HepG2 (cell line): ENCODE results near the gene MAP1LC3A. TPM values are rescaled to one million over a fixed set of nuclear protein-coding genes. Genes with fewer than 3 reads are reported as not detected.
A peak's percentile ranks its signal among the peaks of the same experiment; 100 is the strongest.

ENCODE experiments used
- ATAC-seq: fragments of 200-7000 bp; cut with Tn5 transposase; 3 replicates; pipeline ENCODE4 v1.9.1; 2020; ENCODE audit warnings: mild to moderate bottlenecking, moderate library complexity
- BruUV-seq: library from RNA; stranded (reverse); fragments of 400-500 nt; replicated peaks from 2 replicates; lab custom pipeline; 2021; lab: Mats Ljungman, UMichigan
- CTCF ChIA-PET: fragments of 300-600 bp; formaldehyde crosslinking; extraction: SDS; loops from one replicate; lab custom pipeline; 2021; ENCODE audit warnings: low total read pairs, inconsistent platforms, low intra/inter-chr PET ratio; lab: Yijun Ruan, JAX
- POLR2A ChIA-PET: fragments of 350-600 bp; sonication (Branson Sonifier 250); formaldehyde crosslinking; loops from one replicate; lab custom pipeline; 2020; ENCODE audit warnings: antibody characterized with exemption, inconsistent platforms; lab: Yijun Ruan, JAX
- DNase-seq: peaks from one replicate; pipeline ENCODE4 v3.0.0-alpha.2; 2015; ENCODE audit warnings: low spot score
- FAIRE-seq: peaks from 3 replicates; lab custom pipeline; 2011; peaks lifted over from hg19 to GRCh38; lab: Jason Lieb, UNC
- H2AFZ ChIP-seq: one replicate; pipeline ENCODE4 v1.6.1; 2011; ENCODE audit warnings: low read length, inconsistent platforms
- H3K27ac ChIP-seq: fragments of 300-600 bp; 3 replicates; pipeline ENCODE4 v1.8.0; 2011; ENCODE audit warnings: mixed run types, mild to moderate bottlenecking, mixed read lengths, low read length, inconsistent platforms; ENCODE audit not compliant: insufficient read depth; ENCODE audit errors: extremely low read length
- H3K27me3 ChIP-seq, 2 experiments: fragments of 200-600 bp in 1 of 2; 2 replicates in 1 of 2; 3 replicates in 1 of 2; pipeline versions ENCODE4 v1.6.0 to v1.8.0; 2011; ENCODE audit warnings: low read length in 2 of 2, mild to moderate bottlenecking in 2 of 2, moderate library complexity in 2 of 2, inconsistent platforms in 1 of 2; ENCODE audit not compliant: insufficient read depth in 2 of 2, control insufficient read depth in 1 of 2
- H3K36me3 ChIP-seq, 2 experiments: fragments of 200-600 bp in 1 of 2; replicated peaks in 1 of 2; 2 replicates in 1 of 2; 3 replicates in 1 of 2; pipeline versions ENCODE4 v1.5.1 to v1.8.0; 2011; ENCODE audit warnings: low read length in 2 of 2, inconsistent platforms in 1 of 2; ENCODE audit not compliant: insufficient read depth in 2 of 2, control insufficient read depth in 1 of 2
- H3K4me1 ChIP-seq: 2 replicates; pipeline ENCODE4 v1.5.1; 2012; ENCODE audit warnings: low read length, inconsistent platforms; ENCODE audit not compliant: insufficient read depth
- H3K4me2 ChIP-seq: 2 replicates; pipeline ENCODE4 v1.6.0; 2011; ENCODE audit warnings: low read depth, low read length, inconsistent platforms
- H3K4me3 ChIP-seq, 3 experiments: fragments of 200-600 bp in 1 of 3; sonication (generic), shearing (Covaris generic) in 1 of 3; replicated peaks in 1 of 3; 2 replicates each; pipeline ENCODE4 v1.5.1; 2011 to 2016; ENCODE audit warnings: low read length in 3 of 3, inconsistent platforms in 2 of 3, low read depth in 2 of 3, mild to moderate bottlenecking in 2 of 3, control low read depth in 1 of 3, mixed read lengths in 1 of 3; ENCODE audit not compliant: insufficient read depth in 1 of 3
- H3K79me2 ChIP-seq: one replicate; pipeline ENCODE4 v1.6.1; 2011; ENCODE audit warnings: low read length, inconsistent platforms; ENCODE audit not compliant: insufficient read depth
- H3K9ac ChIP-seq: 2 replicates; pipeline ENCODE4 v1.6.0; 2011; ENCODE audit warnings: mild to moderate bottlenecking, low read depth, low read length, inconsistent platforms; ENCODE audit not compliant: insufficient read depth
- H3K9me3 ChIP-seq: 2 replicates; pipeline ENCODE4 v1.5.1; 2012; ENCODE audit warnings: mild to moderate bottlenecking, low read length
- H4K20me1 ChIP-seq: 2 replicates; pipeline ENCODE4 v1.6.0; 2011; ENCODE audit warnings: inconsistent platforms, mild to moderate bottlenecking, low read length, moderate library complexity; ENCODE audit not compliant: insufficient read depth
- CBX1 ChIP-seq: IDR thresholded peaks from one replicate; pipeline ENCODE4 v1.6.1; 2016; ENCODE audit warnings: antibody characterized with exemption, low read depth
- CREB1 ChIP-seq, 2 experiments: fragments of 450-650 bp in 1 of 2; IDR thresholded peaks; 2 replicates each; pipeline ENCODE4 v1.6.1; 2016 to 2017; ENCODE audit warnings: control low read depth in 1 of 2, mild to moderate bottlenecking in 1 of 2, missing compliant biosample characterization in 1 of 2, missing genetic modification characterization in 1 of 2
- DDIT3 ChIP-seq: sonication (generic); formaldehyde crosslinking; IDR thresholded peaks from 2 replicates; pipeline ENCODE4 v1.4.0; 2020; ENCODE audit warnings: mild to moderate bottlenecking, missing genetic modification reagents
- FOXP1 ChIP-seq, 2 experiments: fragments of 450-650 bp in 1 of 2; IDR thresholded peaks; 2 replicates each; pipeline ENCODE4 v1.6.1; 2017 to 2018; ENCODE audit warnings: antibody characterized with exemption in 1 of 2
- KLF6 ChIP-seq: IDR thresholded peaks from 2 replicates; pipeline ENCODE4 v1.8.0; 2016; ENCODE audit warnings: missing biosample characterization, missing genetic modification reagents
- PATZ1 ChIP-seq: sonication (generic); formaldehyde crosslinking; IDR thresholded peaks from 2 replicates; pipeline ENCODE4 v1.4.0; 2020; ENCODE audit warnings: missing genetic modification reagents
- SCMH1 ChIP-seq: sonication (generic); formaldehyde crosslinking; IDR thresholded peaks from 2 replicates; pipeline ENCODE4 v1.9.0; 2021; ENCODE audit warnings: missing genetic modification reagents, mild to moderate bottlenecking, borderline replicate concordance
- SETDB1 ChIP-seq: sonication (generic); formaldehyde crosslinking; IDR thresholded peaks from 2 replicates; pipeline ENCODE4 v1.5.1; 2020; ENCODE audit warnings: missing genetic modification reagents, mild to moderate bottlenecking, borderline replicate concordance
- XBP1 ChIP-seq: sonication (generic); formaldehyde crosslinking; IDR thresholded peaks from 2 replicates; pipeline ENCODE4 v1.5.0; 2020; ENCODE audit warnings: missing genetic modification reagents
- ZBTB7A ChIP-seq: sonication (generic); formaldehyde crosslinking; IDR thresholded peaks from 2 replicates; pipeline ENCODE4 v1.8.0; 2022; ENCODE audit warnings: mild to moderate bottlenecking, missing genetic modification reagents
- ZNF451 ChIP-seq: sonication (generic); formaldehyde crosslinking; IDR thresholded peaks from 2 replicates; pipeline ENCODE4 v1.5.0; 2020; ENCODE audit warnings: mild to moderate bottlenecking, missing genetic modification reagents
- ZNF543 ChIP-seq: sonication (generic); formaldehyde crosslinking; IDR thresholded peaks from 2 replicates; pipeline ENCODE4 v1.4.0; 2020; ENCODE audit warnings: mild to moderate bottlenecking, missing genetic modification reagents
- ZNF547 ChIP-seq: sonication (generic); formaldehyde crosslinking; IDR thresholded peaks from 2 replicates; pipeline ENCODE4 v1.5.1; 2020; ENCODE audit warnings: mild to moderate bottlenecking, missing genetic modification reagents
- ZNF629 ChIP-seq: sonication (generic); formaldehyde crosslinking; conservative IDR thresholded peaks from 2 replicates; pipeline ENCODE4 v1.5.0; 2020; ENCODE audit warnings: missing genetic modification reagents
- ZNF639 ChIP-seq: conservative IDR thresholded peaks from 2 replicates; pipeline ENCODE4 v1.6.1; 2018; ENCODE audit warnings: missing genetic modification reagents
- ZNF678 ChIP-seq: sonication (generic); formaldehyde crosslinking; IDR thresholded peaks from 2 replicates; pipeline ENCODE4 v1.4.0; 2020; ENCODE audit warnings: mild to moderate bottlenecking, missing genetic modification reagents
- WGBS: methylation state at CpG from one replicate; pipeline ENCODE4 v1.1.6; 2017; ENCODE audit warnings: low lambda C conversion rate; 5-methylcytosine and 5-hydroxymethylcytosine counted together
- in situ Hi-C: cut with HindIII; loops from 2 replicates; pipeline ENCODE4 v1.10.0; 2017; ENCODE audit warnings: low pct_unique_long_range_greater_than_20kb; ENCODE audit not compliant: extremely low pct_ligation_motif_present
- intact Hi-C: fragments of 100-400 bp; cut with micrococcal nuclease; formaldehyde crosslinking; loops from one replicate; pipeline ENCODE4 v1.10.0; 2022; ENCODE audit not compliant: unreplicated experiment
- polyA plus RNA-seq, 8 experiments: library from polyadenylated mRNA; depleted of rRNA in 3 of 8; stranded (reverse) in 7 of 8; unstranded in 1 of 8; fragments of >200 nt; fragmentation: Illumina TruSeq in 4 of 8; extraction: Trizol in 4 of 8; gene quantifications; 2 replicates each; pipeline versions ENCODE4 v1.2.1 to v1.2.3, GENCODE V29; 2011 to 2016; ENCODE audit warnings: low read depth in 4 of 8, missing spikeins in 1 of 8, mixed read lengths in 1 of 8; ENCODE audit not compliant: insufficient read depth in 1 of 8
- total RNA-seq, 5 experiments: library from RNA; depleted of rRNA; stranded (reverse); fragments of >200 nt; fragmentation: Illumina TruSeq; extraction: Trizol; gene quantifications; 2 replicates each; pipeline ENCODE4 v1.2.3, GENCODE V29; 2016; ENCODE audit warnings: low read depth in 1 of 5

The MAP1LC3A gene
- total and polyA plus RNA-seq, 2 of the 13 experiments (the other 11 are each of a cell fraction or from before 2014, with no cell fraction given), result not detected

- TF ChIP-seq CREB1 (IDR thresholded peaks at IDR 0.05), result no peak
- TF ChIP-seq CREB1 (CRISPR knock-in tag; IDR thresholded peaks at IDR 0.05), result no peak
Measured at GRCh38 chr20:34515484-34516246, 42.9 kb upstream of the MAP1LC3A start (continued).

GRCh38 chr20:34516247-34517113 is 42.0 kb upstream of the MAP1LC3A start, which contains the start of gene DYNLRB1:
Gene DYNLRB1, plus strand, starts transcription at chr20:34516422. Its CDS starts 37 bp downstream, at chr20:34516459.
- in situ Hi-C loops, result loop anchor here (5.0 kb wide), 1 partner anchor 204 kb away; no protein-coding TSS in a partner anchor
- H2AFZ ChIP-seq, result no peak within 1 kb of the TSS
- H3K9ac ChIP-seq, result peak within 1 kb of the TSS; percentile 86
- ChIA-PET CTCF (no interaction called here), POLR2A (interaction anchor here (0.6 to 3.8 kb wide), 40 partner anchors 9 to 360 kb away, joined by 3 to 57 read pairs (median 4); partner anchors contain the start of genes ACSS2, AHCY, ITCH and PIGU)
- ATAC-seq (peak; percentile 91), FAIRE-seq (peak; percentile 84), DNase-seq (peak; percentile 98)
- WGBS, result under 1% methylated on average over 49 of the region's 59 CpGs
- intact Hi-C loops, result loop anchor here (2.0 kb wide), 1 partner anchor 214 kb away; the partner anchor contains the start of gene AHCY
- peak within 1 kb of the TSS; percentile 85 to 89 (median 87) for H3K4me3 ChIP-seq
- H4K20me1 ChIP-seq, result peaks cover 19% of the 10 kb centered on the region
- peak within 1 kb of the TSS; percentile 80 for H3K27ac ChIP-seq
- no peaks in the 10 kb centered on the region for H3K9me3 ChIP-seq
- H3K4me2 ChIP-seq, result peak within 1 kb of the TSS; percentile 84
- H3K4me1 ChIP-seq, result peaks cover 62% of the 10 kb centered on the region
- H3K36me3 ChIP-seq, result peaks cover 0 to 8% of the 10 kb centered on the region in 2 experiments; a peak in 3 of 5 replicates
- no peaks in the 10 kb centered on the region; a peak in 1 of 5 replicates for H3K27me3 ChIP-seq
- TSS peak; percentile 66 for BruUV-seq
- peaks cover 55% of the 10 kb centered on the region for H3K79me2 ChIP-seq
- peak; percentile 92 for TF ChIP-seq ZNF451
- TF ChIP-seq PATZ1 (CRISPR knock-in tag), result peak; percentile 9
- TF ChIP-seq ZNF543 (CRISPR knock-in tag), result 0 out of 2 replicates have a peak, but pooled peaks have one; percentile 68
- peak; percentile 98 for TF ChIP-seq ZNF547 (CRISPR knock-in tag)
- TF ChIP-seq ZNF629, result 0 out of 2 replicates have a peak, but pooled peaks have one; percentile 11
- TF ChIP-seq ZBTB7A (CRISPR knock-in tag), result no peak
- TF ChIP-seq ZNF639 (CRISPR knock-in tag), result peak; percentile 95
- peak; percentile 83; the same call in 1 of the 2 replicates for TF ChIP-seq XBP1 (CRISPR knock-in tag)
- peak; percentile 4; the same call in 1 of the 2 replicates for TF ChIP-seq ZNF678 (CRISPR knock-in tag)
- TF ChIP-seq SCMH1 (CRISPR knock-in tag), result no peak
- peak; percentile 92 for TF ChIP-seq CBX1
- no peak for TF ChIP-seq SETDB1 (CRISPR knock-in tag)
- no peak for TF ChIP-seq FOXP1 (IDR thresholded peaks at IDR 0.05)
- peak; percentile 11; the same call in 1 of the 2 replicates for TF ChIP-seq FOXP1 (CRISPR knock-in tag; IDR thresholded peaks at IDR 0.05)
- peak; percentile 97 for TF ChIP-seq KLF6 (CRISPR knock-in tag)
- 0 out of 2 replicates have a peak, but pooled peaks have one; percentile 81 for TF ChIP-seq DDIT3 (CRISPR knock-in tag)
